ENCODE results near the gene ADARB2.
"Not testable (repeated sequence)": the region's sequence is repeated elsewhere in the genome, so short reads cannot be mapped to it uniquely, and the experiment has no call there.

The ADARB2 gene

GRCh38 chr10:1401071-1401965 is 336.0 kb downstream of the ADARB2 start:
- H3K27me3 Mint-ChIP-seq, result peaks cover 9% of the 10 kb centered on the region
- H3K27ac Mint-ChIP-seq, result no peak overlapping the region
- no peak overlapping the region for H3K4me3 Mint-ChIP-seq
- H3K36me3 Mint-ChIP-seq (ENCODE audit: low read depth), result no peaks in the 10 kb centered on the region
- H3K4me1 Mint-ChIP-seq, result no peaks in the 10 kb centered on the region
- no peaks in the 10 kb centered on the region for H3K9me3 Mint-ChIP-seq
- DNase-seq, result no peak
- no peak for ATAC-seq

GRCh38 chr10:1400101-1401070 is 336.9 kb downstream of the ADARB2 start:
- H3K9me3 Mint-ChIP-seq, result no peaks in the 10 kb centered on the region
- H3K36me3 Mint-ChIP-seq (ENCODE audit: low read depth), result no peaks in the 10 kb centered on the region
- no peak overlapping the region for H3K4me3 Mint-ChIP-seq
- ATAC-seq (no peak), DNase-seq (no peak)
- no peak overlapping the region for H3K27ac Mint-ChIP-seq
- H3K27me3 Mint-ChIP-seq, result peaks cover 9% of the 10 kb centered on the region
- no peaks in the 10 kb centered on the region for H3K4me1 Mint-ChIP-seq

DNA sequence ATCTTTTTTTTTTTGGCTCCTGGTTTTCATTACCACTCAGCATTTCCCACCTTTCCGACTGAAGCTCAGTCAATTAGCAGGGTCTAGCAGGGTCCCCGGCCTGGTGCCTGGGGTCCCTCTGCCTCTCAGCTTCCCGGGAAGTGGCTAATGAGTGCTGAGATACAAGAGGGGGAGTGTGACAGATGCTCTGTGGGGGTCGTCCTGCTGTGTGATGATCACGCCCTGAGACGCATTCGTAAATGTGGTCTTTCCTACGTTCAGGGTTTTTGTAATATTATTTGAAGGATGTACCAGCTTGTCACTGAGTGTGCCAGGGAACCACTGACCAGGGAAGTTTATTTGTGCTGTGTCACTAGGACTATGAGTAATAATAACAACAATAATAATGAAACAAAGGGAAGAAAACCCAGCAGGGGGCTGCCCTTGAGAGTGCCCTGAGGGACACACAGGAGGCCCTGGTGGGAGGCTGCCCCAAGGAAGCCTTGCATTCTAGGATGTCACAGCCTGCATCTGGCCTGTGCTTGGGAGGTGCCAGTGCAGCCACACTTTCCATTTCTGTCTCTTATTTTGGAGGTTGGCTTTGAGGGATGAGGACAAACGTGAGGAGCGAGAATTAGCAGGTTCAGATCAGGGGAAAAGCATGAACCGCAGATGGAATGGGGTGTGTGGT is 337.8 kb downstream of the ADARB2 start:
- Mint-ChIP-seq H3K36me3 (ENCODE audit: low read depth) (no peaks in the 10 kb centered on the region), H3K27me3 (peaks cover 9% of the 10 kb centered on the region), H3K4me1 (no peaks in the 10 kb centered on the region), H3K4me3 (no peak overlapping the region), H3K27ac (no peak overlapping the region), H3K9me3 (no peaks in the 10 kb centered on the region)
- DNase-seq (no peak), ATAC-seq (no peak)

- peaks cover 9% of the 10 kb centered on the region for H3K27me3 Mint-ChIP-seq
- H3K4me1 Mint-ChIP-seq, result no peaks in the 10 kb centered on the region
- H3K36me3 Mint-ChIP-seq (ENCODE audit: low read depth), result no peaks in the 10 kb centered on the region
- H3K4me3 Mint-ChIP-seq, result no peak overlapping the region
- no peak overlapping the region for H3K27ac Mint-ChIP-seq
- no peak for ATAC-seq
- no peak for DNase-seq
- H3K9me3 Mint-ChIP-seq, result no peaks in the 10 kb centered on the region
These were observed 338.5 kb downstream of the ADARB2 start for GRCh38 chr10:1398626-1399410.

GRCh38 chr10:1398116-1398515 is 339.2 kb downstream of the ADARB2 start:
- H3K9me3 Mint-ChIP-seq; H3K27me3 Mint-ChIP-seq; H3K4me3 Mint-ChIP-seq; H3K36me3 Mint-ChIP-seq (ENCODE audit: low read depth); H3K27ac Mint-ChIP-seq; H3K4me1 Mint-ChIP-seq; ATAC-seq; DNase-seq: not testable (repeated sequence)

GRCh38 chr10:1396297-1396635 is 341.1 kb downstream of the ADARB2 start:
- Mint-ChIP-seq H3K27ac (no peak overlapping the region), H3K4me3 (no peak overlapping the region), H3K4me1 (no peaks in the 10 kb centered on the region), H3K9me3 (no peaks in the 10 kb centered on the region), H3K36me3 (ENCODE audit: low read depth) (no peaks in the 10 kb centered on the region), H3K27me3 (peaks cover 5% of the 10 kb centered on the region)
- ATAC-seq (no peak), DNase-seq (no peak)

DNA sequence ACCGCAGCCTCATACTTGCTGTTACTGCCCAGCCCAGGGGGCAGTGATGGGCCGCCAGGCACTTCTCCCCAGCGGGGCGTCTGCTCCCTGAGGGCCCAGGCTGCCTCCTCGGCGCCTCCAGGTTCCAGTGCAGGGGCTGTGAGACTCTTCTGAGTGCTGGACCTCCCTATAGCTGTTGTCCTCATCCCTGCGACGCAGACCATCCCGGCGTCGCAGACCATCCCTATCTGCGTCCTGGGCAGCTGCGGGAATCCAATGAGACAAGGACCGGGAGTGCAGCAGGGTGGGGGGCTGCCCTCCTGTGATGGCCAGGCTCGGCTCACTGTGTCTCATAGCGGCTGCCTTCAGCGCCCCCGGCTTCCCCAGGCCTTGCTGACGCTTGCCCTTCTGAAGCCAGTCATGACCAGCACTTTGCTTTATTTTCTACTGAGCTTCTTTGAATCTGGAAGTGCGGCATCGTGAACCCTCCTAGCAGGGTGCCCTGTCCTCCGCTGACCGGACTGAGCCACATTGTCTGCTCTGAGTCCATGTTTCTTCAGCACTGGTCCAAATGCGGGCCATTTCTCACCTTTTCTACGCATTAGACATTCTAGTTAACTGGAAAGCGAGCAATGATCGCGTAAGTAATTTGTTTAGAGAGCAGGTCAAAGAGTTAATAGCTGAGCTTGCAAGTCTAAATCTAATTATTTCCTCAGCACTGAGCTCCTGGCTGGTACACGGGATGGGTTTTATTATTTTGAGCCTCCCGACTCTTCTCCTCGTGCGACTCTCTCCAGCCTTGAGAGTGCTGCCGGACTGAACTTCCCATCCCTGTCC is 341.6 kb downstream of the ADARB2 start:
- H3K27me3 Mint-ChIP-seq, result peaks cover 4% of the 10 kb centered on the region
- no peaks in the 10 kb centered on the region for H3K36me3 Mint-ChIP-seq (ENCODE audit: low read depth)
- no peak overlapping the region for H3K4me3 Mint-ChIP-seq
- no peak overlapping the region for H3K27ac Mint-ChIP-seq
- ATAC-seq, result no peak
- DNase-seq, result no peak
- no peaks in the 10 kb centered on the region for H3K9me3 Mint-ChIP-seq
- no peaks in the 10 kb centered on the region for H3K4me1 Mint-ChIP-seq

DNA sequence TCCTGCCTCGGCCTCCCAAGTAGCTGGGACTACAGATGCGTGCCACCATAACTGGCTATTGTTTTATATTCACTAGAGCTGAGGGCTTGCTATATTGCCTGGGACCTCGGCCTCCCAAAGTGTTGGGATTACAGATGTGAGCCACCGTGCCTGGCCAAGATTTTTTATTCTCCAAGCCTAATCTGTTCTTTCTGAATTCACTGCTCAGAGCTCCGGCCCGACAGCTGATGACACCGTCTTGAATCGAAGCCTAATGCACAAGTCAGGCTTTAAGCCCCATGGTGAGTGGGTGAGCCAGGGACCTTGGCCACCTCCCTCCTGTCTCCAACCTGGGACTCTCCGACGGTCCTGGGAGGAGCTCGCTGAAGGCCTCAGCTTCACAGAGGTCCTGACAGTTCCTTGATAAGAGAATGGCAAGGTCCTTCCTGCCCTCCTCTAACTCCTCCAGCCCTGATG is 342.3 kb downstream of the ADARB2 start:
- DNase-seq (no peak), ATAC-seq (no peak)
- Mint-ChIP-seq H3K9me3 (no peaks in the 10 kb centered on the region), H3K27ac (no peak overlapping the region), H3K4me3 (no peak overlapping the region), H3K27me3 (peaks cover 2% of the 10 kb centered on the region), H3K36me3 (ENCODE audit: low read depth) (no peaks in the 10 kb centered on the region), H3K4me1 (no peaks in the 10 kb centered on the region)

- Mint-ChIP-seq H3K27me3 (no peaks in the 10 kb centered on the region), H3K27ac (no peak overlapping the region), H3K4me3 (no peak overlapping the region), H3K36me3 (ENCODE audit: low read depth) (no peaks in the 10 kb centered on the region), H3K9me3 (no peaks in the 10 kb centered on the region), H3K4me1 (no peaks in the 10 kb centered on the region)
- DNase-seq, result no peak
- no peak for ATAC-seq
These were observed 343.0 kb downstream of the ADARB2 start for GRCh38 chr10:1394155-1394912.

DNA sequence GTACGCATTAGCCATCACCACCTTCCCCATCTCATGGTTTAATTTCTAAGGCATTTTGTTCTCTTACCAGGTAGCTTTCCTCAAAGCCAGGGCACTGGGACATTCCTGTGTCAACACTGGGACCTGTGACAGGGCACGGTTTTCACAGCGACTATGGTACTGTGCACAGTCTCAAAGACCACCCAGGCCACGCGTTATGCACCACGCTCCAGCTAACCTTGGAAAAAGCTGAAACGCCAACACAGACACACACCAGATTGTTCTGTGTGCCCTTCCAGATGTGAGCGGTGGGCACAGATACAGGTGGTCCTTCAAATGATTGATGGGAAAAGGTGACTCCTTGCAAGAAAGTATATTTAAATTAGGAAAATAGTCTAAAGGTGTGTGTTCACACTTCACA is 343.8 kb downstream of the ADARB2 start:
- H3K36me3 Mint-ChIP-seq (ENCODE audit: low read depth), result no peaks in the 10 kb centered on the region
- DNase-seq (no peak), ATAC-seq (no peak)
- no peaks in the 10 kb centered on the region for H3K27me3 Mint-ChIP-seq
- no peaks in the 10 kb centered on the region for H3K4me1 Mint-ChIP-seq
- H3K27ac Mint-ChIP-seq, result no peak overlapping the region
- H3K4me3 Mint-ChIP-seq, result no peak overlapping the region
- no peaks in the 10 kb centered on the region for H3K9me3 Mint-ChIP-seq

- H3K36me3 Mint-ChIP-seq (ENCODE audit: low read depth), result no peaks in the 10 kb centered on the region
- ATAC-seq, result no peak
- DNase-seq, result no peak
- no peaks in the 10 kb centered on the region for H3K4me1 Mint-ChIP-seq
- H3K4me3 Mint-ChIP-seq, result no peak overlapping the region
- H3K27me3 Mint-ChIP-seq, result no peaks in the 10 kb centered on the region
- no peaks in the 10 kb centered on the region for H3K9me3 Mint-ChIP-seq
- H3K27ac Mint-ChIP-seq, result no peak overlapping the region
These were observed 345.2 kb downstream of the ADARB2 start for GRCh38 chr10:1392127-1392526.

DNA sequence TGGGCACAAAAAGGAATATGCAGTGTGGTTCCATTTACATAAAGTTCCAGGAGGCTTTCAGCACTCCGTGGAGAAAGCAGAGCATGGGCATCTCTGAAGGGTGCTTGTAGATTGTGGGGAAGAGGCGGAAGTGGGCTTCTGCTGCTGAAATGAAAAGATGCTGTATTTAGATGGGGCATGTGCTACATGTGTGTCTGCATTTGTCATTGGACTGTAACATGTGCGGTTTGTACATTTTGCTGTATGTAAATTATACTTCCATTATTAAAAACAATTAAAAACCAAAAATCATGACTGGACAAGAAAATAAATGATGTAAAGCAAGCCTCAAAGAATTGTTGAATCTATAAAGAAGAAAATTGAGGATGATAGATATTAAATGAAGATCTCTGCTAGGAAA is 347.1 kb downstream of the ADARB2 start:
- Mint-ChIP-seq H3K9me3 (no peaks in the 10 kb centered on the region), H3K36me3 (ENCODE audit: low read depth) (no peaks in the 10 kb centered on the region), H3K27me3 (peaks cover 4% of the 10 kb centered on the region), H3K4me1 (no peaks in the 10 kb centered on the region), H3K4me3 (no peak overlapping the region), H3K27ac (no peak overlapping the region)
- DNase-seq, result no peak
- ATAC-seq, result no peak

- Mint-ChIP-seq H3K9me3 (no peaks in the 10 kb centered on the region), H3K4me1 (no peaks in the 10 kb centered on the region), H3K27me3 (peaks cover 44% of the 10 kb centered on the region), H3K4me3 (no peak overlapping the region), H3K36me3 (ENCODE audit: low read depth) (no peaks in the 10 kb centered on the region), H3K27ac (no peak overlapping the region)
- DNase-seq, result no peak
- no peak for ATAC-seq
These were observed 353.3 kb downstream of the ADARB2 start for GRCh38 chr10:1384026-1384425.

All from activated naive CD8-positive, alpha-beta T cell treated with anti-CD3 and anti-CD28 coated beads, Interleukin-2, amount 50 U/mL, for 24 hours (primary cell).